Prostate gland (tissue), 2 donors: ENCODE data around the gene MXD3.

Experiments used
- CTCF ChIP-seq, 4 experiments: fragments of 200-600 bp in 2 of 4; fragments of 450-650 bp in 2 of 4; sonication (generic) in 2 of 4; IDR thresholded peaks; 1 replicate in 3 of 4; 2 replicates in 1 of 4; pipeline ENCODE4 v1.5.1; 2016 to 2019; ENCODE audit warnings: antibody characterized with exemption in 4 of 4, mild to moderate bottlenecking in 2 of 4, moderate library complexity in 2 of 4
- POLR2A ChIP-seq: fragments of 450-650 bp; IDR thresholded peaks from one replicate; pipeline ENCODE4 v1.6.1; 2016; ENCODE audit warnings: antibody characterized with exemption, mild to moderate bottlenecking
- POLR2AphosphoS5 ChIP-seq: sonication (generic); formaldehyde crosslinking; IDR thresholded peaks from one replicate; pipeline ENCODE4 v1.6.1; 2017; ENCODE audit warnings: antibody characterized with exemption

GRCh38 chr5:177303925-177304391, 7.7 kb downstream of the MXD3 start:
- TF ChIP-seq CTCF (IDR thresholded peaks at IDR 0.05) = no peak
- no peak for TF ChIP-seq POLR2AphosphoS5
- TF ChIP-seq POLR2A = no peak
